Glutamatergic neuron (in vitro differentiated cells): ENCODE results near the gene MXRA8. TPM values are rescaled to one million over a fixed set of nuclear protein-coding genes. Genes with fewer than 3 reads are reported as not detected.

Source experiments
- DNase-seq: peaks from one replicate; pipeline ENCODE4 v3.0.0; 2022
- H3K27ac Mint-ChIP-seq: one replicate; pipeline ENCODE4 v1.8.0; 2020; ENCODE audit warnings: mild to moderate bottlenecking, mixed read lengths, inconsistent platforms; ENCODE audit not compliant: unreplicated experiment
- H3K27me3 Mint-ChIP-seq: one replicate; pipeline ENCODE4 v1.8.0; 2020; ENCODE audit warnings: mild to moderate bottlenecking, moderate library complexity, mixed read lengths, inconsistent platforms; ENCODE audit not compliant: unreplicated experiment
- H3K36me3 Mint-ChIP-seq: one replicate; pipeline ENCODE4 v1.8.0; 2020; ENCODE audit warnings: mild to moderate bottlenecking, mixed read lengths, inconsistent platforms; ENCODE audit not compliant: unreplicated experiment
- H3K4me1 Mint-ChIP-seq: one replicate; pipeline ENCODE4 v1.8.0; 2020; ENCODE audit warnings: mild to moderate bottlenecking, low read depth, mixed read lengths, inconsistent platforms; ENCODE audit not compliant: unreplicated experiment
- H3K4me3 Mint-ChIP-seq: one replicate; pipeline ENCODE4 v1.8.0; 2020; ENCODE audit warnings: mild to moderate bottlenecking, mixed read lengths, inconsistent platforms; ENCODE audit not compliant: unreplicated experiment
- H3K9me3 Mint-ChIP-seq: one replicate; pipeline ENCODE4 v1.8.0; 2020; ENCODE audit warnings: mild to moderate bottlenecking, moderate library complexity, mixed read lengths, inconsistent platforms; ENCODE audit not compliant: unreplicated experiment
- total RNA-seq: library from RNA; stranded (reverse); fragmentation: NEBNext Ultra II Directional; extraction: Animal tissue kit (Norgen Biotek cat#: 25700); gene quantifications from one replicate; pipeline ENCODE4 v1.2.1, GENCODE V29; 2021; ENCODE audit not compliant: unreplicated experiment
- TF ChIP-seq, protein P1 (sequence below): fragments of 200-600 bp; sonication (generic); IDR thresholded peaks from one replicate; pipeline ENCODE4 v1.5.0; 2021; ENCODE audit not compliant: partially characterized antibody, unreplicated experiment

MXRA8 gene
- total RNA-seq, 1 donor from 2014 or later = 7.7 TPM

- DNase-seq = no peak
- Mint-ChIP-seq H3K27ac (no peak overlapping the region), H3K36me3 (no peaks in the 10 kb centered on the region), H3K4me3 (no peak overlapping the region), H3K4me1 (peaks cover 3% of the 10 kb centered on the region), H3K9me3 (no peaks in the 10 kb centered on the region), H3K27me3 (peaks cover 5% of the 10 kb centered on the region)
- TF ChIP-seq, protein P1, sequence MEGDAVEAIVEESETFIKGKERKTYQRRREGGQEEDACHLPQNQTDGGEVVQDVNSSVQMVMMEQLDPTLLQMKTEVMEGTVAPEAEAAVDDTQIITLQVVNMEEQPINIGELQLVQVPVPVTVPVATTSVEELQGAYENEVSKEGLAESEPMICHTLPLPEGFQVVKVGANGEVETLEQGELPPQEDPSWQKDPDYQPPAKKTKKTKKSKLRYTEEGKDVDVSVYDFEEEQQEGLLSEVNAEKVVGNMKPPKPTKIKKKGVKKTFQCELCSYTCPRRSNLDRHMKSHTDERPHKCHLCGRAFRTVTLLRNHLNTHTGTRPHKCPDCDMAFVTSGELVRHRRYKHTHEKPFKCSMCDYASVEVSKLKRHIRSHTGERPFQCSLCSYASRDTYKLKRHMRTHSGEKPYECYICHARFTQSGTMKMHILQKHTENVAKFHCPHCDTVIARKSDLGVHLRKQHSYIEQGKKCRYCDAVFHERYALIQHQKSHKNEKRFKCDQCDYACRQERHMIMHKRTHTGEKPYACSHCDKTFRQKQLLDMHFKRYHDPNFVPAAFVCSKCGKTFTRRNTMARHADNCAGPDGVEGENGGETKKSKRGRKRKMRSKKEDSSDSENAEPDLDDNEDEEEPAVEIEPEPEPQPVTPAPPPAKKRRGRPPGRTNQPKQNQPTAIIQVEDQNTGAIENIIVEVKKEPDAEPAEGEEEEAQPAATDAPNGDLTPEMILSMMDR = no peak
Observed at GRCh38 chr1:1381294-1381693, 22.9 kb upstream of the MXRA8 start.

GRCh38 chr1:1380860-1381259 lies 22.5 kb upstream of the MXRA8 start:
- no peaks in the 10 kb centered on the region for H3K9me3 Mint-ChIP-seq
- no peak overlapping the region for H3K27ac Mint-ChIP-seq
- DNase-seq = no peak
- peaks cover 3% of the 10 kb centered on the region for H3K4me1 Mint-ChIP-seq
- TF ChIP-seq, protein P1 = no peak
- H3K27me3 Mint-ChIP-seq = peaks cover 5% of the 10 kb centered on the region
- H3K4me3 Mint-ChIP-seq = no peak overlapping the region
- H3K36me3 Mint-ChIP-seq = no peaks in the 10 kb centered on the region

- TF ChIP-seq, protein P1 = no peak
- Mint-ChIP-seq H3K27ac (no peak overlapping the region), H3K36me3 (no peaks in the 10 kb centered on the region), H3K9me3 (no peaks in the 10 kb centered on the region), H3K4me1 (peaks cover 3% of the 10 kb centered on the region), H3K27me3 (peaks cover 4% of the 10 kb centered on the region), H3K4me3 (no peak overlapping the region)
- no peak for DNase-seq
Observed at GRCh38 chr1:1377540-1378205, 19.3 kb upstream of the MXRA8 start.

DNA sequence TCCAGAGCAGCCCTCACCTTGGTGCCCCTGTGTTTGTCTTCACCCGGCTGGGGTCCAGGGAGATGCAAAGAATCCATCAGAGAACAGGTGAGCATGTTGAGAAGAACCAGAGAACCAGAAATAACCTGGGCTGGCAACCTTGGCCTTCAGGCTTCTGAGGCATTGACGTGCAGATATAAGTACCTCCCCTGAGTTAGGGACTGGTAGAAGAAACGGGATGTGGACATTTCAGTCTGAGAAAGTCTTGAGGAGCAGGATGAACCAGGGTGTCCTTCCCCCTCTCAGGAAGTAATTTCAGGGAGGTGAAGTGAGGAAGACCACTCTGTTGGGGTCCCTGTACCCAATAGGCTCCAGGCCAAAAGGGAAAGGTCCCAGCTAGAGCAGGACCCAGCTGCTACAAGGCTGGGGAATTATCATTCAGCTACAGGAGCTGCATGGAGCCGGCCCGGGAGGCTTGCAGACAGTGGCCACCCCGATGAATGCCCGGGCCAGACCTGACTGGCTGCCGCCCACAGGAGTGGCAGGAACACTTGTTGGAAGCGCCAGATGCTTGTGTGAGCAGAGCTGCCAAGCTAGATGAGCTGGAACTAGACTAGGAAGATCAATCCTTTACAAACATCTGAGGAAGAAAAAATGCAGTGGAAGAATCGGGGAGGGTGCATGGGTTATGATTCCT lies 18.3 kb upstream of the MXRA8 start:
- Mint-ChIP-seq H3K27ac (no peak overlapping the region), H3K36me3 (no peaks in the 10 kb centered on the region), H3K4me3 (peak overlapping the region; percentile 20), H3K27me3 (no peaks in the 10 kb centered on the region), H3K9me3 (no peaks in the 10 kb centered on the region), H3K4me1 (peaks cover 1% of the 10 kb centered on the region)
- TF ChIP-seq, protein P1 = no peak
- no peak for DNase-seq
